K562 (cell line): Measurements from ENCODE around the gene KIAA0513. TPM values are rescaled to one million over a fixed set of nuclear protein-coding genes. Genes with fewer than 3 reads are reported as not detected.
A peak's percentile ranks its signal among the peaks of the same experiment; 100 is the strongest.

Source experiments
- HDAC1 ChIP-seq, 2 experiments: fragments of 450-650 bp; IDR thresholded peaks; 2 replicates each; pipeline ENCODE4 v1.6.1; 2016 to 2017; ENCODE audit warnings: inconsistent platforms in 1 of 2, mild to moderate bottlenecking in 1 of 2, moderate library complexity in 1 of 2
- KDM5B ChIP-seq: fragments of 200-600 bp; sonication (generic); IDR thresholded peaks from 2 replicates; pipeline ENCODE4 v1.6.1; 2012; ENCODE audit warnings: low read depth, mild to moderate bottlenecking, moderate library complexity, low read length, control low read depth, inconsistent platforms; ENCODE audit not compliant: insufficient replicate concordance
- KLF6 ChIP-seq: fragments of 250-450 bp; sonication (Bioruptor Pico); IDR thresholded peaks from 2 replicates; pipeline ENCODE4 v1.4.0; 2020; ENCODE audit warnings: mild to moderate bottlenecking, moderate library complexity, borderline replicate concordance
- MCM5 ChIP-seq: fragments of 450-650 bp; IDR thresholded peaks from 2 replicates; pipeline ENCODE4 v1.6.1; 2016; ENCODE audit warnings: low read depth
- MEF2D ChIP-seq: conservative IDR thresholded peaks from 2 replicates; pipeline ENCODE4 v1.6.1; 2016; ENCODE audit warnings: low read depth, missing genetic modification characterization, missing compliant biosample characterization
- POLR2B ChIP-seq: fragments of 450-650 bp; IDR thresholded peaks from 2 replicates; pipeline ENCODE4 v1.6.1; 2018; ENCODE audit warnings: low read depth; ENCODE audit not compliant: partially characterized antibody
- RB1 ChIP-seq: fragments of 450-650 bp; IDR thresholded peaks from 2 replicates; pipeline ENCODE4 v1.6.1; 2017; ENCODE audit warnings: low read depth, mild to moderate bottlenecking
- SIN3A ChIP-seq, 2 experiments: fragments of 150-350 bp in 1 of 2; IDR thresholded peaks; 2 replicates each; pipeline ENCODE4 v1.6.1; 2011 to 2016; ENCODE audit warnings: borderline replicate concordance in 2 of 2, low read depth in 2 of 2, low read length in 2 of 2, mild to moderate bottlenecking in 2 of 2, moderate library complexity in 2 of 2; ENCODE audit not compliant: control insufficient read depth in 1 of 2
- SUPT5H ChIP-seq: fragments of 450-650 bp; IDR thresholded peaks from 2 replicates; pipeline ENCODE4 v1.6.1; 2016
- ZBTB7A ChIP-seq: IDR thresholded peaks from 2 replicates; pipeline ENCODE4 v1.6.1; 2011; ENCODE audit warnings: low read depth, mild to moderate bottlenecking, low read length, moderate library complexity, borderline replicate concordance; ENCODE audit not compliant: control insufficient read depth
- ZFPM2 ChIP-seq: fragments of 250-450 bp; sonication (Bioruptor Pico); IDR thresholded peaks from 2 replicates; pipeline ENCODE4 v1.5.1; 2022; ENCODE audit warnings: mild to moderate bottlenecking
- ZNF143 ChIP-seq: sonication (generic); formaldehyde crosslinking; IDR thresholded peaks from 2 replicates; pipeline ENCODE4 v1.9.0; 2022; ENCODE audit warnings: mild to moderate bottlenecking, missing genetic modification reagents
- ZNF263 ChIP-seq: sonication (generic); formaldehyde crosslinking; IDR thresholded peaks from 2 replicates; pipeline ENCODE4 v1.8.0; 2022; ENCODE audit warnings: mild to moderate bottlenecking, missing genetic modification reagents, borderline replicate concordance
- ZNF431 ChIP-seq: sonication (generic); formaldehyde crosslinking; IDR thresholded peaks from 2 replicates; pipeline ENCODE4 v1.8.0; 2022; ENCODE audit warnings: mild to moderate bottlenecking, missing genetic modification reagents
- polyA plus RNA-seq, 8 experiments: library from polyadenylated mRNA; depleted of rRNA in 4 of 8; stranded (reverse) in 5 of 8; unstranded in 3 of 8; fragments of >200 nt; fragmentation: Nextera tagmentation in 2 of 8; fragmentation: Illumina TruSeq in 1 of 8; extraction: Ambion mirVana in 2 of 8; extraction: Trizol in 1 of 8; gene quantifications; 2 replicates each; pipeline versions ENCODE4 v1.2.1 to v1.2.3, GENCODE V29; 2011 to 2014; ENCODE audit warnings: inconsistent platforms in 1 of 8, missing spikeins in 1 of 8
- total RNA-seq, 7 experiments: library from RNA; depleted of rRNA in 6 of 7; stranded (reverse); fragments of >200 nt in 6 of 7; fragmentation: Illumina TruSeq in 2 of 7; extraction: Trizol in 2 of 7; gene quantifications; 2 replicates each; pipeline versions ENCODE4 v1.2.1 to v1.2.3, GENCODE V29; 2011 to 2021; ENCODE audit warnings: low replicate concordance in 1 of 7
- TF ChIP-seq, protein P1 (sequence below): sonication (generic); formaldehyde crosslinking; IDR thresholded peaks from 2 replicates; pipeline ENCODE4 v1.8.0; 2022; ENCODE audit warnings: mild to moderate bottlenecking, missing genetic modification reagents, borderline replicate concordance
- TF ChIP-seq, protein P2 (sequence below): fragments of 250-450 bp; sonication (Bioruptor Pico); IDR thresholded peaks from 2 replicates; pipeline ENCODE4 v1.5.0; 2020; ENCODE audit warnings: mild to moderate bottlenecking, borderline replicate concordance
- TF ChIP-seq, protein P3 (sequence below), 3 experiments: IDR thresholded peaks in 2 of 3; conservative IDR thresholded peaks in 1 of 3; 2 replicates each; pipeline ENCODE4 v1.5.1; 2011 to 2012; ENCODE audit warnings: low read length in 3 of 3, mild to moderate bottlenecking in 3 of 3, control low read depth in 2 of 3, improper control_type of control experiment in 1 of 3, inconsistent platforms in 1 of 3, low read depth in 1 of 3, mixed read lengths in 1 of 3, moderate library complexity in 1 of 3; ENCODE audit not compliant: insufficient read depth in 2 of 3
- TF ChIP-seq, protein P4 (sequence below), 2 experiments: IDR thresholded peaks; 2 replicates each; pipeline ENCODE4 v1.6.1; 2011; ENCODE audit warnings: borderline replicate concordance in 1 of 2, control low read depth in 1 of 2, low read depth in 1 of 2, low read length in 1 of 2, mild to moderate bottlenecking in 1 of 2, mixed read lengths in 1 of 2, moderate library complexity in 1 of 2; ENCODE audit not compliant: insufficient read depth in 1 of 2, insufficient read length in 1 of 2, poor library complexity in 1 of 2, severe bottlenecking in 1 of 2; ENCODE audit errors: extremely low read depth in 1 of 2

Gene KIAA0513
- total and polyA plus RNA-seq, 9 of the 15 experiments (the other 6 are each of a cell fraction or from before 2014, with no cell fraction given), result 0.18 to 13.7 (median 10.2) TPM

DNA sequence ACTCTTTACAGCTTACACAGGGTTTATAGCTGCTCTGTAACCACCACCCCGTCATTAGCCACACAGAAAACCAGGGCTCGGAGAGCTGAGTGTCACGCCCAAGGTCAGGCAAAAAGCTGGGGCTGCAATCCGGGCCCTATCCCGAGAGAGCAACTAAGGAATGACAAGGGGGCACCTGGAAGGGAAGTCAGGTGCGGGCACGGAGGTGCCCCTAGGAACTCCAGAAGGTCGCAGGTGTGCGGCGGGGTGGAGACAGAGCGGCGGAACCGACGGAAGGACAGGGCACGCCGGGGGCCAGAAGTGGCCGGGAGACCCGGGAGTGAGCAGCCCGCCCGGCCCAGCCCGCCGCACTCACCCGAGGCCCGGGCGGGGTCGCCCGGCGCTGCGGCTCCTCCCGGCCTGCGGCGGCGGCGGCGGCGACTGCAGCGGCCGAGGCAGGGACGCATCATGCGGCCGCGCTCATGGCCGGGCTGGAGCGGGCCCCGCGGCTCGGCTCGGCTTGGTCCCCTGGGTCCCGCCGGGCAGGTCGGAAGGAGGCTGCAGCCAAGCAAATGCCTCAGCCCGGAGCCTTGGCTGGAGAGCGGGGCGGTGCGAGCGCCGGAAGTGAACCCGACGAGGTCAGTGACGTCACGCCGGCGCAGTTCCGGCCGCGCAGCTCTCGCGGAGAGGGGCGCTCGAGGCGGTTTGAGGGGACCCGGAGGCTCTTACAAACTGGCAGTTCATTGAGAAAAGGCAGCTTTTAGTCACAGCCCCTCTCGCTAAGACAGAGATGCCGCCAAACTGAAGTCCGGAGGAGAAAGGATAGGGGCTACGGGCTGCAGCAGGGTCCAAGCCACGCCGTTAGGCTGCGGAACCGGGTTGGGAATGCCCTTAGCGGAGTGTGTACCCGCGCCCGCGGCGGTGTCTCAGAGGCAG, 16.4 kb upstream of the KIAA0513 start, which contains the start of gene ZDHHC7 (continued):
- TF ChIP-seq RB1 (peak; percentile 94; the same call in 1 of the 2 replicates), ZFPM2 (CRISPR knock-in tag) (peak; percentile 14; the same call in 1 of the 2 replicates), ZNF143 (CRISPR knock-in tag) (no peak), ZBTB7A (peak; percentile 63), MCM5 (no peak), KDM5B (peak; percentile 90), ZNF431 (no peak), MEF2D (no peak), ZNF263 (peak; percentile 54), SIN3A (IDR thresholded peaks at IDR 0.05; ENCODE audit: borderline replicate concordance in 2 of 2, control insufficient read depth in 1 of 2, low read depth in 2 of 2, low read length in 2 of 2) (peak in 1 of 2 experiments; percentile 58; a peak in 1 of 4 replicates), KLF6 (CRISPR knock-in tag) (0 out of 2 replicates have a peak, but pooled peaks have one; percentile 60), POLR2B (peak; percentile 96), HDAC1 (IDR thresholded peaks at IDR 0.05) (peak in 1 of 2 experiments; percentile 73; a peak in 1 of 4 replicates), SUPT5H (peak; percentile 98)
- TF ChIP-seq, protein P1, sequence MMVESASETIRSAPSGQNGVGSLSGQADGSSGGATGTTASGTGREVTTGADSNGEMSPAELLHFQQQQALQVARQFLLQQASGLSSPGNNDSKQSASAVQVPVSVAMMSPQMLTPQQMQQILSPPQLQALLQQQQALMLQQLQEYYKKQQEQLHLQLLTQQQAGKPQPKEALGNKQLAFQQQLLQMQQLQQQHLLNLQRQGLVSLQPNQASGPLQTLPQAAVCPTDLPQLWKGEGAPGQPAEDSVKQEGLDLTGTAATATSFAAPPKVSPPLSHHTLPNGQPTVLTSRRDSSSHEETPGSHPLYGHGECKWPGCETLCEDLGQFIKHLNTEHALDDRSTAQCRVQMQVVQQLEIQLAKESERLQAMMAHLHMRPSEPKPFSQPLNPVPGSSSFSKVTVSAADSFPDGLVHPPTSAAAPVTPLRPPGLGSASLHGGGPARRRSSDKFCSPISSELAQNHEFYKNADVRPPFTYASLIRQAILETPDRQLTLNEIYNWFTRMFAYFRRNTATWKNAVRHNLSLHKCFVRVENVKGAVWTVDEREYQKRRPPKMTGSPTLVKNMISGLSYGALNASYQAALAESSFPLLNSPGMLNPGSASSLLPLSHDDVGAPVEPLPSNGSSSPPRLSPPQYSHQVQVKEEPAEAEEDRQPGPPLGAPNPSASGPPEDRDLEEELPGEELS (CRISPR knock-in tag), result no peak
- TF ChIP-seq, protein P2, sequence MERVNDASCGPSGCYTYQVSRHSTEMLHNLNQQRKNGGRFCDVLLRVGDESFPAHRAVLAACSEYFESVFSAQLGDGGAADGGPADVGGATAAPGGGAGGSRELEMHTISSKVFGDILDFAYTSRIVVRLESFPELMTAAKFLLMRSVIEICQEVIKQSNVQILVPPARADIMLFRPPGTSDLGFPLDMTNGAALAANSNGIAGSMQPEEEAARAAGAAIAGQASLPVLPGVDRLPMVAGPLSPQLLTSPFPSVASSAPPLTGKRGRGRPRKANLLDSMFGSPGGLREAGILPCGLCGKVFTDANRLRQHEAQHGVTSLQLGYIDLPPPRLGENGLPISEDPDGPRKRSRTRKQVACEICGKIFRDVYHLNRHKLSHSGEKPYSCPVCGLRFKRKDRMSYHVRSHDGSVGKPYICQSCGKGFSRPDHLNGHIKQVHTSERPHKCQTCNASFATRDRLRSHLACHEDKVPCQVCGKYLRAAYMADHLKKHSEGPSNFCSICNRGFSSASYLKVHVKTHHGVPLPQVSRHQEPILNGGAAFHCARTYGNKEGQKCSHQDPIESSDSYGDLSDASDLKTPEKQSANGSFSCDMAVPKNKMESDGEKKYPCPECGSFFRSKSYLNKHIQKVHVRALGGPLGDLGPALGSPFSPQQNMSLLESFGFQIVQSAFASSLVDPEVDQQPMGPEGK (CRISPR knock-in tag), result no peak
- TF ChIP-seq, protein P3, sequence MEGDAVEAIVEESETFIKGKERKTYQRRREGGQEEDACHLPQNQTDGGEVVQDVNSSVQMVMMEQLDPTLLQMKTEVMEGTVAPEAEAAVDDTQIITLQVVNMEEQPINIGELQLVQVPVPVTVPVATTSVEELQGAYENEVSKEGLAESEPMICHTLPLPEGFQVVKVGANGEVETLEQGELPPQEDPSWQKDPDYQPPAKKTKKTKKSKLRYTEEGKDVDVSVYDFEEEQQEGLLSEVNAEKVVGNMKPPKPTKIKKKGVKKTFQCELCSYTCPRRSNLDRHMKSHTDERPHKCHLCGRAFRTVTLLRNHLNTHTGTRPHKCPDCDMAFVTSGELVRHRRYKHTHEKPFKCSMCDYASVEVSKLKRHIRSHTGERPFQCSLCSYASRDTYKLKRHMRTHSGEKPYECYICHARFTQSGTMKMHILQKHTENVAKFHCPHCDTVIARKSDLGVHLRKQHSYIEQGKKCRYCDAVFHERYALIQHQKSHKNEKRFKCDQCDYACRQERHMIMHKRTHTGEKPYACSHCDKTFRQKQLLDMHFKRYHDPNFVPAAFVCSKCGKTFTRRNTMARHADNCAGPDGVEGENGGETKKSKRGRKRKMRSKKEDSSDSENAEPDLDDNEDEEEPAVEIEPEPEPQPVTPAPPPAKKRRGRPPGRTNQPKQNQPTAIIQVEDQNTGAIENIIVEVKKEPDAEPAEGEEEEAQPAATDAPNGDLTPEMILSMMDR (IDR thresholded peaks at IDR 0.05 in 2 of 3, conservative IDR thresholded peaks at IDR 0.05 in 1 of 3; ENCODE audit: insufficient read depth in 2 of 3, low read depth in 1 of 3, low read length in 3 of 3), result peak in 2 of 3 experiments; percentile 15 to 35; a peak in 4 of 6 replicates
- TF ChIP-seq, protein P4, sequence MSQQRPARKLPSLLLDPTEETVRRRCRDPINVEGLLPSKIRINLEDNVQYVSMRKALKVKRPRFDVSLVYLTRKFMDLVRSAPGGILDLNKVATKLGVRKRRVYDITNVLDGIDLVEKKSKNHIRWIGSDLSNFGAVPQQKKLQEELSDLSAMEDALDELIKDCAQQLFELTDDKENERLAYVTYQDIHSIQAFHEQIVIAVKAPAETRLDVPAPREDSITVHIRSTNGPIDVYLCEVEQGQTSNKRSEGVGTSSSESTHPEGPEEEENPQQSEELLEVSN (IDR thresholded peaks at IDR 0.05; ENCODE audit: borderline replicate concordance in 1 of 2, extremely low read depth in 1 of 2, insufficient read depth in 1 of 2, insufficient read length in 1 of 2, low read depth in 1 of 2, low read length in 1 of 2, poor library complexity in 1 of 2, severe bottlenecking in 1 of 2), result peak in 1 of 2 experiments; percentile 7
